Activated CD4-positive, alpha-beta T cell treated with anti-CD3 and anti-CD28 coated beads, Interleukin-2, amount 50 U/mL, for 16 hours (primary cell): Measurements from ENCODE around the gene OR7A5.
"Not testable (repeated sequence)": the region's sequence is repeated elsewhere in the genome, so short reads cannot be mapped to it uniquely, and the experiment has no call there.

Experiments
- DNase-seq: peaks from one replicate; pipeline ENCODE4 v3.0.0-alpha.2; 2020

OR7A5 gene

GRCh38 chr19:14783410-14783998 lies 51.5 kb downstream of the OR7A5 start:
- not testable (repeated sequence) for DNase-seq

- DNase-seq, result no peak
Measured at GRCh38 chr19:14782626-14783409, 52.2 kb downstream of the OR7A5 start.

DNA sequence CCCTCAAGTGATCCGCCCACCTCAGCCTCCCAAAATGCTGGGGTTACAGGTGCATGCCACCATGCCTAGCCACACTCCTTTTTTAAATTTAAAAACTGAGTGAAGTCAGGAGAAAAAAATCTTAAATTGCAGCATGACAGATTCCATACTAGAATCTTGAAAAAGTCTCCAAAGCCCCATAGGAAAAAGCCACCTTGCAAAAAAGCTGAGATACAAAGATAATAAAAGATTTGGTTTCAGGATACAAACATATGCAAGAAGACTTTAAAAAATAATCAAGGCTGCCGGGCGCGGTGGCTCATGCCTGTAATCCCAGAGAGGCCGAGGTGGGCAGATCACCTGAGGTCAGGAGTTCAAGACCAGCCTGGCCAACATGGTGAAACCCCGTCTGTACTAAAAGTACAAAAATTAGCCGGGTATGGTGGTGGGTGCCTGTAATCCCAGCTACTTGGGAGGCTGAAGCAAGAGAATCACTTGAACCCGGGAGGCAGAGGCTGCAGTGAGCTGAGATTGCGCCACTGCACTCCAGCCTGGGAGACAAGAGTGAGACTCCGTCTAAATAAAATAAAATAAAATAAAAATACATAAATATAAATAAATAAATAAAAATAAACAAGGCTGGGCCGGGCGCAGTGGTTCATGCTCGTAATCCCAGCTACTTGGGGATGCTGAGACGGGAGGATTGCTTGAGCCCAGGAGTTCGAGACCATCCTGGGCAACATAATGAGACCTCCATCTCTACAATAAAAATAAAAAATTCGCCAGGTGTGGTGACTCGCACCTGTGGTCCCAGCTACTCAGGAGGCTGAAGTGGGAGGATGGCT lies 53.1 kb downstream of the OR7A5 start:
- not testable (repeated sequence) for DNase-seq

DNA sequence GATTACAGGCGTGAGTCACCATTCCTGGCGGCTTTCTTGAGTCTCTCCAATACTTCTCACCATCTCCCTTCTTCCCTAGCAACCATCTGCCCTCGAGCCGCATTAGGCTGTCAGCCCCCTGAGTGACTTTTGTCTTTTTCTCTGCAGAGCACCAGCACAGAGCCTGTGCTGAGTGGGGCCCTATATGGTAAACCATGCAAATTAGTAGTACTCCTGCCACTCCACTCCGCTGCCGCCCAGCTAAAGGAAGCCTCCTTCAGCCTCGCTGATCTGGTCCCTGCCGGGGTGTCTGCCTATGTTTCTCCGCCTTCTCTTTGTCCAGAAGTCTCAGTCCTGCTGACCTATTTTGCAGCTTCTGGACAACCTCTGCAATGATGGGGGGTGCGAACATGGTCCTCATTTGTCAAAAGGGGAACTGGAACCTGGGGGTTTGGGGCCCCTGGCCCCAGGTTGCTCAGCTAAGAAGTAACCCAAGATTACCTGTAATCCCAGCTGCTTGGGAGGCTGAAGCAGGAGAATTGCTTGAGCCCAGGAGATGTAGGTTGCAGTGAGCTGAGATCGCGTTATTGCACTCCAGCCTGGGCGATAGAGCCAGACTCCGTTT lies 54.3 kb downstream of the OR7A5 start:
- not testable (repeated sequence) for DNase-seq

- no peak for DNase-seq
Measured at GRCh38 chr19:14779151-14779550, 55.8 kb downstream of the OR7A5 start.

DNA sequence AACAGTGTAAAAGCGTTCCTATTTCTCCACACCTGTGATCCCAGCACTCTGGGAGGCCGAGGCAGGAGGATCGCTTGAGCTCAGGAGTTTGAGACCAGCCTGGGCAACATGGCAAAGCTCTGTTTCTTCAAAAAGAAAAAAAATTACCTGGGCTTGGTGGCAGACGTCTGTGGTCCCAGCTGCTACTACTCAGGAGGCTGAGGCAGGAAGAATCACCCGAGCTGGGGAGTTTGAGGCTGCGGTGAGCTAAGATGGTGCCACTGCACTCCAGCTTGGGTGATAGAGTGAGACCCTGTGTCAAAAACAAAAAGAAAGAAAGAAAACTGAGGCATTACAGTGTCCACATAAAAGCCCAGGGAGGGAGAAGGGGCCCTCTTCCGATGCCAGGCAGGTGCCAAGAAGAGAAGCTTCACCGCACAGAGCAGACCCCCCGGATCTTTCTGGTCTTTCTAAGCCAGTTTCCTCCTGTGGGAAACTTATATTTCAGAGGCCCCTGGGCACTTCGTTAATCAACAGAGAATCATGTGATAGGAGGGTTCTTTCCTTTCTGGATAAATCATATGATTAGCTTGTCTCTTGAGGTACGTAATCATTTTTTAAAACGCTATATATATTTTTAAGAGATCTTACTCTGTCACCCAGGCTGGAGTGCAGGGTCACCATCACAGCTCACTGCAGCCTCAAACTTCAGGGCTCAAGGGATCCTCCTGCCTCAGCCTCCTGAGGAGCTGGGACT lies 56.7 kb downstream of the OR7A5 start, which contains the start of gene ADGRE2:
Gene ADGRE2, minus strand, starts transcription at position 451 of the 736 bp plus-strand sequence. CDS start 1,804 bp downstream, outside the sequence.
- DNase-seq, result not testable (repeated sequence)

DNA sequence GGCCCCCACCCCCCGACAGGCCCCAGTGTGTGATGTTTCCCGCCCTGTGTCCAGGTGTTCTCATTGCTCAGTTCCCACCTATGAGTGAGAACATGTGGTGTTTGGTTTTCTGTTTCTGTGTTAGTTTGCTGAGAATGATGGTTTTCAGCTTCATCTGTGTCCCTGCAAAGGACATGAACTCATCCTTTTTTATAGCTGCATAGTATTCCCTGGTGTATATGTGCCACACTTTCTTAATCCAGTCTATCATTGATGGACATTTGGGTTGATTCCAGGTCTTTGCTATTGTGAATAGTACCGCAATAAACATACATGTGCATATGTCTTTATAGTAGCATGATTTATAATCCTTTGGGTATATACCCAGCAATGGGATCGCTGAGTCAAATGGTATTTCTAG lies 57.3 kb downstream of the OR7A5 start:
- not testable (repeated sequence) for DNase-seq
